CD1c-positive myeloid dendritic cell (primary cell): Measurements from ENCODE around the gene CD3D.
A peak's percentile ranks its signal among the peaks of the same experiment; 100 is the strongest.
"Not testable (repeated sequence)": the region's sequence is repeated elsewhere in the genome, so short reads cannot be mapped to it uniquely, and the experiment has no call there.

Experiments
- DNase-seq: peaks from one replicate; pipeline ENCODE4 v3.0.0-alpha.2; 2016; ENCODE audit errors: extremely low spot score

The CD3D gene

DNA sequence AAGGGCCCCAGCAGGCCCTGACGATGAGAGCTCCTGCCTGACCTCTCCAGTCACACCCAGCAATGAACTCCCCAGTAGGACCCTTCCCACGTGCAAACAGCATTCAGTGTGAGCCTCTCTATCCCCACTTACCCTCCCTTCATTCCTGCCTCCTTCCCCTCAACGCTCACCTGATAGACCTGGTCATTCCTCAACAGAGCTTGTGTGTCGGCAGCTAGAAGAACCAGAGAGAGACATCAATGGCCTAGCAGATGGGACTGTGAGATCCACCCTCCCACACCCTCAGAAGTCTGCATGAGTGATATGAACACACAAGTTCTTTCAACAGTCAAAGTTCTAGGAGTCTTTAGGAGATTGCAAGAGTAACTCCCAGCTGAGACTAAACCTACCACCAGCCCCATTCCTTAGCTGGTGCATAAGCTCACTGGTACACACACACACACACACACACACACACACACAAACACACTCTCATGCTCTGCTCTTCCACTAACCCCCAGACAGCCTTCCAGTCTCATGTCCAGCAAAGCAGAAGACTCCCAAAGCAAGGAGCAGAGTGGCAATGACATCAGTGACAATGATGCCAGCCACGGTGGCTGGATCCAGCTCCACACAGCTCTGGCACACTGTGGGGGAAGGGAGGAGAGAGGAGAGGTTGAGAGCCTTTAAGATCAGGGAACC lies 3.1 kb downstream of the CD3D start:
- no peak for DNase-seq

DNA sequence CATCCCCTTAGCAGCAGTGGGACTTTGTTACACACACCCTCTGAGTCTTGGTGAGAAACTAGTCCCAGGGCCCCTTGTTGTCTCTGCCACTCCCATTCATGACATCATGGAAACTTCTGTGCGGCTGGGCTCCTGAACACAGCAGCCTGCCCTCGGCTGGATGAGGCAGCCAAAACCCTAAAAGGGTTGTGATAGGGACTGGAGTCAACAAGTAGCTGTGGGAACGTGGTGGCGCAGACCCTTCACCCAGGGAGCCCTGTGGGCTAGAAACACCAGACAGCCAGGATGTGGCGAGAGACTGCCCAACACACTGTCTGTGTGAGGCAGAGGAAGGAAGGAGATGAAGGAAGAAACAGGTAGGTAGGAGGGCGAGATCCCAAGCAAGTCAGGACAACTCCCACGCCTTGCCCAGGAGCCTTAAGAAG lies 3.9 kb downstream of the CD3D start:
- peak; percentile 61 for DNase-seq

DNA sequence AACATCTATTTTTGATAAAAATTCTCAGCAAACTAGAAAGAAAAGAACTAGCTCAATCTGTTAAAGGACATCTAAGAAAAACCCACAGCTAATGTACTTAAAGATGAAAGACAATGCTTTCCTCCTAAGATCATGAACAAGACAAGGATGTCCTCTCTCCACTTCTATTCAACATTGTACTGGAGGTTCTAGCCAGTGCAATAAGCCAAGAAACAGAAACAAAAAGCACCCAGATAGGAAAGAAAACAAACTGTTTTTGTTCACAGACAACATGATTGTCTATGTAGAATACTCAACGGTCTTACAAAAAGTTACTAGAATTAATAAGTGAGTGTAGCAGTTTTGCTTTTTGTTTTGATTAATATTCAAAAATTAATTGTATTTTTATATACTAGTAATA lies 7.8 kb downstream of the CD3D start:
- DNase-seq = no peak

DNA sequence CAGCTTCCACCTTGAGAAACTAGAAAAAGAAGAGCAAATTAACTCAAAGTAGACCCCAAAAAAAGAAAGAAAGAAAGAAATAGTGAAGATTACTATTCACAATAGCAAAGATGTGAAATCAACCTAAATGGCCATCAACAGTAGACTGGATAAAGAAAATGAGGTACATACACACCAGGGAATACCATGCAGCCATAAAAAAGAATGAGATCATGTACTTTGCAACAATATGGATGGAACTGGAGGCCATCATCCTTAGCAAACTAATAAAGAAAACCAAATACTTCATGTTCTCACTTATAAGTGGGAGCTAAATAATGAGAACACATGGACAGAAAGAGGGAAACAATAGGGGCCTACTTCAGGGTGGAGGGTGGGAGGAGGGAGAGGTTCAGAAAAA lies 13.8 kb downstream of the CD3D start:
- no peak for DNase-seq

DNA sequence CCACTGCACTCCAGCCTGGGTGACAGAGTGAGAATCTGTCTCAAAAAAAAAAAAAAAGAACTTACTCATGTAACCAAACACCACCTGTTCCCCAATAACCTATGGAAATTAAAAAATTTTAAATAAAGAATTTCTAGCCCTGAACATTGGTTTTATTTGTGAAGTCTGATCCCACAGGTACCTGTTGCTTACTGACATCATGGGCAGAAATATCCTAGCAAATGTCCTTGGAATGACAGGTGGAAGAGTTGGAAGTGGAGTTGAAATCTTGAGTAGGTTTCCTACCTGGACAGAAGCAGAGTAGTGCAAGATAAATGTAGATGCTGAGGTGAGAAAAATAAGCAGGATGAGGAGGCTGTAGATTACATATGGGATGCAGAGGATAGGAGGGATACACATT lies 17.2 kb downstream of the CD3D start:
- no peak for DNase-seq

DNA sequence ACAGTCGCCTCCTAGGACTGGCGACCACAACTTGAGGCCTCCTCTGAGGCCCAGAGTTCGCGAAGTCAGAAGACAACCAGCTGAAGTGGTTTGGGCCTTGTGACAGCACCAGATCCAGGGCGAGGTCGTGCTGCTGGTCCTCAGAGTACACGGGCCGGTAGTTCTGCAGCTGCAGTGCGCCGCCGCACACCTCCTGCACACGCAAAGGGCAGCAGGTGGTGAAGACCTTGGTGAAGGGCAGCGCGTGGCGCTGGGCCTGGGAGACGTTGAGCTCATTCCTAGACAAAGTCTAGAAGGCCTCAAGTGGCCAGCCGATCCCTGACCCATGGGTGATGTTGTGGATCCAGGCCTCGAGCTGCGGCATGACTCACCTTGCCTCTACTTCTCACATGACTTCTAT lies 19.8 kb downstream of the CD3D start:
- DNase-seq = no peak

DNA sequence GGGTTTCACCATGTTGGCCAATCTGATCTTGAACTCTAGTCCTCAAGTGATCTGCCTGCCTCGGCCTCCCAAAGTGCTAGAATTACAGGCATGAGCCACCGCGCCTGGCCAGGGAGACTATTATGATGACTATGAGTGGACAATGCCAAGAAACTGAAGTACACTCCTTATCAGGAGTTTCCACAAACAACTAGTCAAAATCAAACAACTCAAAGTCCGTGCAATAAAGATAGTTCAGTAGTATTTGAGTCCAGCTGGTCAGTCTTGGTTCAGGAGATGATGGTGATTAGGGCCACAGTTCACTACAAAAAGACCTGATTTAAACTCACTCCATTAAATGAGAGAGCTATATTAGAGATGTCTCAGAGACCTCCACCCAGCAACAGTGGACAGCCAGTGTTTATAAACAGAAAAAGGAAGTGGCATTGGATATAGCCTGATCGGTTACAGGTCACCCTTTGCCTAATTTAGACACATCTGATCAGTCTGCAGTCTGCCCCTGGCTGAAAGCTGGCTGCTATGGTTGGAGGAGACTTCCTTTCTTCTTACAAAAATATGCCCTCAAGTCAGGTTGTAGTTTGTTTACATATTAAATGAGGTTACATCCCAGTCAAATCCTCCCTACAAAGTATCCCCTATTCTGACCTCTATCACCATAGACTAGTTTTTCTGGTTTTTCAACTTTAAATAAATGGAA lies 21.0 kb downstream of the CD3D start:
- DNase-seq = peak; percentile 43

DNA sequence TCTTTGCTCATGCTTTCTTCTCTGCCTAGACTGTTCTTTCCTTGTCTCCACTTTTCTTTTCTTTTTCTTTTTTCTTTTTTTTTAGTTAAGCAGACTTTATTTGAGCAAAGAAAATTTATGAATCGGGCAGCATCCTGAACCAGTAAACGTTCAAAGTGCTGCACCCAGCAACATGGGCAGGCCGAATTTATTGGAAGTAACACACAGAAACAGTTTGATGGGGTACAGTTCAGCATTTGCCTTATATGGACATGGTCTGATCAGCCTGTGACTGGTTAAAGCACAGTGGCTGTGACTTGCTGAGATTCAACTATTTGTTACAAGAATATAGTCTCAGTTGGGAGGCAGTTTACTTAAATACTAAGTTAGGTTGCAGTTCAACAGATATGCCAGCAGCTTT lies 22.0 kb downstream of the CD3D start:
- no peak for DNase-seq

DNA sequence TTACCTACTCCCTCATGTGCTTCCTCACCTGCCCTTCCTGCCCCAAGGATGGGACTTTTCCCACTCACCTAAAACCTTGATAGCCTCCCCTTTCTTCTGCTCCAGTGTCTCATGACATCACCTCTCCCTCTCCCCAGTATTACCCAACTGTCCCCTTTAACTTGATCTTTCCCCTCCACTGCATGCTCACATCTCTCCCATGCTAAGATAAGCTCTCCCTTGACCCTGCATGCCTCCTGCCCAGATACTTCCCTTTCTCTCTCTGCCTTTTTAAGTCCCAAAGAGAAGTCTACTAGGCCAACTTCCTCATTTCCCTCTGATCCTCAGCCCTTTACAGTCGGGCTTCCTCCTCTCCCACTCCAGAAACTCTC lies 23.2 kb downstream of the CD3D start:
- peak; percentile 86 for DNase-seq

DNA sequence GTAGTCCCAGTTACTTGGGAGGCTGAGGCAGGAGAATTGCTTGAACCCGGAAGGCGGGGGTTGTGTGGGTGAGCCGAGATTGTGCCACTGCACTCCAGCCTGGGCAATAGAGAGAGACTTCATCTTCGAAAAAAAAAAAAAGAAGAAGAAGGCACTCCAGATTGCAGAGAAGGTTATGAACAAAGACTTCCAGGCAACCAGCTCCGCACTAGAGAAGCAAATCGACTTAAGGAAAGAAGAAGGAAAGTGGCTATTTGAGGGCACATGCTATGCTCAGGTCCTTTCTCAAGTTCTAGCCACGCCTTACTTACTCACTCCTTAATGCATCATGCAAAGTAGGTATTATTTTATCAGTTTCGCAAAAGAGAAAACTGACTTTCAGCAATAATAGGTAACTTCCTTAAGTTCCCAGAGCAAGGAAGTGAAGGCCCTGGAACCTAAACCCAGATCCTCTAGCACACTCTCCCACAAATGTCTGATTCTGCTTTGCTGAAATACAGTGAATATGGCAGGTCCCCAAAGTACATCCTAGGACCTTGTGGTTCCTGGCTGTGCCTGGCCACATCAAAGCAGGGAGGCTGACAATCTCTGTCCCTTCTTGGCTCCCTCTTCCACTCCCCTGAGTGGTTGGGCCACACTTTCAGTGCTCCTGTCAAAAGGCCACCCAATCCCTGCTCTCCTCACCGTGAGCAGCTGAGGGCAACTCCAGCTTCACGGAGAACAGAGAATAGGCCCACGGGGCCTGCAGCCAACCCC lies 23.7 kb downstream of the CD3D start:
- peak; percentile 83 for DNase-seq

DNA sequence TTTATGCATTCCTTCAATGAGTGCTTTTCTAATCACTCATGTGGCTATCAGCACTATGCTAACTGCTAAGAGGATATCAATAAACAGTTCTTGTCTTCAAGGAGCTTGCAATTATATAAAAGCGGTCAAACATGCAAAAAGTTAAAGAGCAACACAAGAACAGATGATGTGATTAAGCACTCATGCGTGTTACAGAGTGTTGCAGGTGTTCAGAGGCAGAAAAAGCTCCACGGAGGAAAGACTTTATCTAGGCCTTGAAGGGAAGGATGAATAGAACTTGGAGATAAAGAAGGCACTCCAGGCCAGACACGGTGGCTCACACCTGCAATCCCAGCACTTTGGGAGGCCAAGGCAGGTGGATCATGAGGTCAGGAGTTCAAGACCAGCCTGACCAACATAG lies 24.4 kb downstream of the CD3D start:
- DNase-seq = no peak

DNA sequence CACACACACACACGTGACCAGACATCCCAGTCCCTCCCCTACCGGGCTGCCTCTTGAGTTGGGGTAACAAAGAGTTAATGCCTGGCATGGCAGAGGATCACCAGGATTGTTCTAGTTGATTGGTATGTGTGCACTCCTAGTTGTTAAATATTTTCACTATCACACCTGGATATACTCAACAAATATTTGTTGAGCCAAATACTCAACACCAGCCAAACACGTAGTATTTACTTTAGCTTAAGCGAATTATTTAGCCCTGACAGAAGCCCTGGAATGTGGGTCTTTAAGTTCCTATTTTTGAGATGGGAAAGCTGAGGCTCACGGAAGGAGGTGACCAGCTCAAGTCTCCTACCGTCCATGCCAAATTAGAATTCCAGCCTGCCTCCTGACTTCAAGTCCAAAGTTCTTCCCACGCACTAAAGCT lies 27.5 kb downstream of the CD3D start:
- no peak for DNase-seq

DNA sequence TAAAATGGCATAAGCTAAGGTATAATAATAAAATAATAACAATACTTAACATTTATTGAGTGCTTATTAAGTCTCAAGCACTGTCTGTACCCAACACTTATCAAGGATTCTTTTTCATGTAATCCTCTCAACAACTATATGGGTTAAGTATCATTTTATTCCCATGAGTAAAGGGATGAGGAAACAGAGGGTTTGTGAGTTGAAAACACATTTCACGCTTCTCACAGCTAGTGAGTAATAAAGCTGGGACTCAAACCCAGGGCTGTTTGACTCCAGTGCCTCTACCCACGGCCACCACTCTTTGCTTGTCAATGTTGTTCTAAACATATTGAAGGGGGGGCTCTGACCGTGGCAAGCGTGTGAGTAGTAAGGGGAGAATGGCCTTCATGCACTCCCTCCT lies 29.3 kb downstream of the CD3D start:
- DNase-seq = no peak

DNA sequence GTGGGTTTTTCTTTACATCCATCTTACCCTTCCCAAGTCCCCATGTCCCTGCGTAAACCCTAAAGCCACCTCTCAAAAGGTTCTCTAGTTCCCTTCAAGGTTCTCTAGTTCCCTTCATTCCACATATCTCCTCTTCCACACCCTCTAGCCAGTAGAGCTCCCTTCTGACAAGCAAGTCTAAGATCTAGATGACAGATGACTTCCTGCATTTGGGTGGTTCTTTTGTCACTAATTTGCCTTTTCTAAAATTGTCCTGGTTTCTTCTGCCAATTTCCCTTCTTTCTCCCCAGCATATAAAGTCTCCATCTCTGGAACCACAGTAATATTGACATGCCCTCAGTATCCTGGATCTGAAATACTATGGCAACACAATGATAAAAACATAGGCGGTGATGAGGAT lies 30.2 kb downstream of the CD3D start:
- DNase-seq = no peak

DNA sequence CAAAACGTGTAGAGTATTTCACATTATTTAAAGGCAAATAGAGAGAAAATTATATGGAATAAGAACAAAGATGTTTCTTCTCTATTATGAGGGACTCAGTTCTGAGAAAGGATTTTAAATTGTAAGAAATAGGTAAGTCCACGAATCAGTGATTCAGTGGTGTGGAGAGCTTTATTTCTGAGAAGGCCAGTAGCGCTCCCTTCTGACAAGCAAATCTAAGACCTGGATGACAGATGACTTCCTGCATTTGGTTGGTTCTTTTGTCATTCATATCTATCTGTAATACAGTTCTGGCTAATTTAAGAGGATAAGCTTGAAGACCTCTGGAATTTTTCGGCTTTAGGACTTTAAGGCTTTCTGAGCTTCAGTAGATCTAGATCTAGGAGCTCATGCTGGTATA lies 31.0 kb downstream of the CD3D start:
- DNase-seq = no peak

DNA sequence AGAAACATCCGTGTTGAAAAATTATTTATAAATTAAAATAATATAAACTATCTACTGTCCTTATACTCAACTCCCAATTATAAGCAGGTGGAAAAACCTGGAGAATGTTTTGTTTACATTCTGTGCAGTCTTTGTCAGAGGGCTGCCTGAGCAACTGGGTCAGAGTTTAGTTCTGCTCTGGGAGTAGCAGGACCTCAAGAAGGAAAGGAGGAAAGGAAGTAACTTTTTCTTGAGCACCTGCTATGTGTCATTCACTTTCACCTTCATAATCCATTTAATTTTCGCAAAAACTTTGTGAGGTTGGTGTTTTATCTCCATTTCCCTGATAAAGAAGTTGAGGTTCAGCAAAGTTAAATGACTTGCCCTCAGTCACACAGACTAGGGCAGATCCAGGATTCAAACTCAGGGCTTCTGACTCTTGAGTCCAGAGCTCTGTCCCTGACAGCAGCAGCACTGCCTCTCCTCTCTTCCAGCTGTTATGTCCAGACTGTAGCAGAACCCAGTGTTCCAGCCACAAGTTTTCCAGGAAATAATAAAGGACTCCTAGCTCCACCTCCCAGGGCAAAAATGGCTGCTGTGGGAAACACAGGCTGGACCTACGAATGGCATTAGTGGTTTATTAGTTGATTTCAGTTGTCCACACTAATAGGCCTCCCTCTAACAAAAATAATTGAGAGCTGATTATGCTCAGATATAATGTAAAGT lies 31.6 kb downstream of the CD3D start:
- DNase-seq = no peak

DNA sequence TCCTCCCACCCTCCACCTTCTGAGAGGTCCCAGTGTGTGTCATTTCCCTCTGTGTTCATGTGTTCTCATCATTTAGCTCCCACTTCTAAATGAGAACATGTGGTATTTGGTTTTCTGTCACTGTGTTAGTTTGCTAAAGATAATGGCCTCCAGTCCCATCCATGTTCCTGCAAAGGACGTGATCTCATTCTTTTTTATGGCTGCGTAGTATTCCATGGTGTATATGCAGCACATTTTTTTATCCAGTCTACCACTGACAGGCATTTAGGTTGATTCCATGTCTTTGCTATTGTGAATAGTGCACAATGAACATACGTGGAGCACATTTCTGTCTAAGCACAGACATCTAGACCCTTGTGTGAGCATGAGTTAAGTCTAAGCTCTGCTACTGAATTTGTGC lies 32.2 kb downstream of the CD3D start:
- no peak for DNase-seq

DNA sequence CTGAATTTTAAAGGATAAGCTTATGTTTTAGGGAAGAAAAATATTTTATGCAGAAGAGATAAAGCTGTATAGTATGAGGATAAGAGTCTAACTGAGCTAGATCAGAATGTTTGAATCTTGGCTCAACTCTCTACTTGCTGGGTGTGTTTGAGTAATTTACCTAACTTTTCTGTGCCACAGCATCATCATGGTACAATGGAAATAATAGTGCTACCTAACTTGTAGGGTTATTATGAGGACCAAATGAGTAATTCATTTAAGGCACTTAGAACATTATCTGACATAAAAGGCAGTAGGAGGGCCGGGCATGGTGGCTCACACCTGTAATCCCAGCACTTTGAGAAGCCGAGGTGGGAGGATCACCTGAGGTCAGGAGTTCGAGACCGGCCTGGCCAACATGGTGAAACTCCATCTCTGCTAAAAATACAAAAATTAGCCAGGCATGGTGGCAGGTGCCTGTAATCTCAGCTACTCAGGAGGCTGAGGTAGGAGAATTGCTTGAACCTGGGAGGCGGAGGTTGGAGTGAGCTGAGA lies 33.4 kb downstream of the CD3D start:
- DNase-seq = not testable (repeated sequence)

DNA sequence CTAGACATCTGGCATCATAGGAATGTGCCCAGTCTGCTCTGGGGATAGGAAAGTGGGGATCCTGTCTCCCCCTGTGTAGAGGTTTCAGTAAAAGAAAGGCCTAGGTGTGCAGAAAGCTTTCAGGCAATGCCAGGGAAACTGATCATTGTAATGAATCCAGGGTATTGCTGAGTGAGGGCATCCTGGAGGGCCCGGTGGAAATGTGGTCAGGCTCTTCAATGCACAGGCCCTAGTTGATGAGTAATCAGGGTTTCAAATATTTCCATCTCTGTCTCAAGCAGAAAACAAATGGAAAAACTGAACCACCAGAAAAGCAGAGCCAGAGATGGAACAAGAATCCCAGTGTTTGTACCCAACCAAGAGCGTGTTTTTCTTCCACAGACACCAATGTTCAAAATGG lies 35.9 kb downstream of the CD3D start:
- no peak for DNase-seq

DNA sequence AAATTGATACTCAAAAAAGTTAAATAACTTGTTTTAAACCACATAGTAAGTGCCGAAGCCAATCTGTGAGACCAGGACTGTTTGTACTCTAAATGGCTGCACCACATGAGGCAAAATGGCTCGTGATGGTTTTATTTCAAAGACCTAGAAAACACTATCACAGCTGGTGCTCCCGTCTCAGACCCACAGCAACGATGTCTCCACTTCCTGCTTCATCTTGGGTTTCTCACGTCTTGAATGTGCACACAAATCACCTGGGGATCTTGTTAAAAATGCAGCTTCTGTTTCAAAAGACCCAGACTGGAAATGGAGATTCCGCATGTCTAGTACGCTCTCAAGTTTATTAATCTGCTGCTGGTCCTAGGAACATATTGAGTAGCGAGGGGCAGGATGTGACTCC lies 36.8 kb downstream of the CD3D start:
- peak; percentile 7 for DNase-seq

DNA sequence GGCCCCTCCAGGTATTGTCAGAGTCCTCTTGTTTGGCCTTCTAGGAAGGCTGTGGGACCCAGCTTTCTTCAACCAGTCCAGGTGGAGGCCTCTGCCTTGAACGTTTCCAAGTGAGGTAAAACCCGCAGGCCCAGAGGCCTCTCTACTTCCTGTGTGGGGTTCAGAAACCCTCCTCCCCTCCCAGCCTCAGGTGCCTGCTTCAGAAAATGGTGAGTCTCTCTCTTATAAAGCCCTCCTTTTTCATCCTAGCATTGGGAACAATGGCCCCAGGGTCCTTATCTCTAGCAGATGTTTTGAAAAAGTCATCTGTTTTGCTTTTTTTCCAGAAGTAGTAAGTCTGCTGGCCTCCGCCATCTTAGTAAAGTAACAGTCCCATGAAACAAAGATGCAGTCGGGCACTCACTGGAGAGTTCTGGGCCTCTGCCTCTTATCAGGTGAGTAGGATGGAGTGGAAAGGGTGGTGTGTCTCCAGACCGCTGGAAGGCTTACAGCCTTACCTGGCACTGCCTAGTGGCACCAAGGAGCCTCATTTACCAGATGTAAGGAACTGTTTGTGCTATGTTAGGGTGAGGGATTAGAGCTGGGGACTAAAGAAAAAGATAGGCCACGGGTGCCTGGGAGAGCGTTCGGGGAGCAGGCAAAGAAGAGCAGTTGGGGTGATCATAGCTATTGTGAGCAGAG lies 37.8 kb downstream of the CD3D start, which contains the start of gene CD3E:
Gene CD3E, plus strand, starts transcription at position 163 of the 681 bp plus-strand sequence. Its CDS starts 223 bp downstream, at position 386.
- DNase-seq = peak; percentile 13

DNA sequence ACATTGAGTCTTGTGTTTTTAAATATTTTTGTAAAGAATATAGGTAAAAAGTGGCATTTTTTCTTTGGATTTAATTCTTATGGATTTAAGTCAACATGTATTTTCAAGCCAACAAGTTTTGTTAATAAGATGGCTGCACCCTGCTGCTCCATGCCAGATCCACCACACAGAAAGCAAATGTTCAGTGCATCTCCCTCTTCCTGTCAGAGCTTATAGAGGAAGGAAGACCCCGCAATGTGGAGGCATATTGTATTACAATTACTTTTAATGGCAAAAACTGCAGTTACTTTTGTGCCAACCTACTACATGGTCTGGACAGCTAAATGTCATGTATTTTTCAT lies 38.3 kb downstream of the CD3D start:
- no peak for DNase-seq
